Kidney epithelial cell (primary cell): ENCODE measurements around the gene AVPI1. TPM values are rescaled to one million over a fixed set of nuclear protein-coding genes. Genes with fewer than 3 reads are reported as not detected.

Source experiments
- DNase-seq: peaks from one replicate; pipeline ENCODE4 v3.0.0-alpha.2; 2010; ENCODE audit warnings: low read depth
- H3K27me3 ChIP-seq: 2 replicates; pipeline ENCODE4 v1.6.0; 2011; ENCODE audit warnings: low read length; ENCODE audit not compliant: control insufficient read depth, insufficient read depth
- H3K36me3 ChIP-seq: 2 replicates; pipeline ENCODE4 v1.5.1; 2011; ENCODE audit warnings: low read length; ENCODE audit not compliant: control insufficient read depth, insufficient read depth
- H3K4me3 ChIP-seq: 2 replicates; pipeline ENCODE4 v1.5.1; 2011; ENCODE audit warnings: low read depth, mild to moderate bottlenecking, control low read depth, low read length
- CTCF ChIP-seq: IDR thresholded peaks from 2 replicates; pipeline ENCODE4 v1.5.1; 2011; ENCODE audit warnings: mild to moderate bottlenecking, moderate library complexity, low read length, control low read depth, inconsistent platforms; ENCODE audit not compliant: insufficient read depth, poor library complexity, severe bottlenecking
- total RNA-seq: library from RNA; depleted of rRNA; stranded (reverse); fragments of >200 nt; gene quantifications from 2 replicates; pipeline ENCODE4 v1.2.3, GENCODE V29; 2015

The AVPI1 gene
- total RNA-seq, 1 donor from 2014 or later = 17.2 TPM

DNA sequence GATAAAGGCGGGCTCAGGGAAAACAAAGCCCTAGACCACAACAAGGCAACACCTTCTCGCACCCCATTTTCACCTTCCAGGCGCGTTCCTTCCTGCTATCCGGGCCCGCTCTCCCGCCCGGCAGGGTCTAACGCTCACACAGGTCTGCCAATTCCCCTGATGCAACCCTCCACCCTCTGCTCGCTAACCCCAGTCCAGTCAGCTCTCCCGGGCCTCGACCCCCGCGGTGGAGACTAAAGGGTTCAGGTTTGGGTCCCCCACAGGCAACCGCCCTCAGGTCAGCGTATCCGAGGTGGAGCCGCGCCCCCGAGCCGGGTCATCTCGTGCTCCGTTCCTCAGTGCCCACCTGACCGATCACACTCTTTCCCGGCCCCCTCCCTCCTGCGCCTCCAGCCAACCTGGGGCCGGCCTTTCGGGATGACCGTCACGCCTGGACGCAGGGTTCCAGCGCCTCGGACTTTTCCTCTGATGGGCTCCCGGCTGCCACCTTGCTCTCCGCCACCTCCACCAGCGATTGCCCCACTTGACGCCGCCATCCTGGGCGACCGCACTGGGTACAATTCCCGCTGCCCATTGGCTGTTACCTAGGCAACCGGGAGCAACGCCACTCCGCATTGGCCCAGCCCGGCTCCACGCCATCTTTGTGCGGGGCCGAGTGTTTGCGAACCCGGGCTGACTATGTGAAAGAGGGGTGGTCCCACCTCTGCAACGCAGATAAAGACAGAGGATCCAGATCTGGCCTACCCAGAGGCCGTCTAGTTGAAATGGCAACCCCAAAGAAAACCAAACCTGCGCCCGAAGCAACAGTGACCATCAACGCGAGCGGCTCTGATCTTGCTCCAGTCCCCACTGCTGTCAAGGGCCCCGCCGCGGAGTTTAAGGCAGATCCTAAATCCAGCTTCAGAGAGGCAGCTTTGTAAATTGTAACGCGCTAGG is 53.8 kb downstream of the AVPI1 start, which contains the start of gene MORN4:
Gene MORN4, minus strand, starts transcription at position 552 of the 936 bp plus-strand sequence. CDS start 13,847 bp downstream, outside the sequence.
- Histone ChIP-seq H3K4me3 (peak within 1 kb of the TSS; percentile 73), H3K27me3 (no peaks in the 10 kb centered on the region), H3K36me3 (no peaks in the 10 kb centered on the region)
- peak; percentile 55 for DNase-seq
- TF ChIP-seq CTCF = no peak

- Histone ChIP-seq H3K4me3 (no peak overlapping the region), H3K27me3 (no peaks in the 10 kb centered on the region), H3K36me3 (no peaks in the 10 kb centered on the region)
- no peak for TF ChIP-seq CTCF
- DNase-seq = no peak
Observed at GRCh38 chr10:97631098-97631497, 55.9 kb downstream of the AVPI1 start.

- DNase-seq = peak; percentile 54
Observed at GRCh38 chr10:97629289-97629688, 57.8 kb downstream of the AVPI1 start.

DNA sequence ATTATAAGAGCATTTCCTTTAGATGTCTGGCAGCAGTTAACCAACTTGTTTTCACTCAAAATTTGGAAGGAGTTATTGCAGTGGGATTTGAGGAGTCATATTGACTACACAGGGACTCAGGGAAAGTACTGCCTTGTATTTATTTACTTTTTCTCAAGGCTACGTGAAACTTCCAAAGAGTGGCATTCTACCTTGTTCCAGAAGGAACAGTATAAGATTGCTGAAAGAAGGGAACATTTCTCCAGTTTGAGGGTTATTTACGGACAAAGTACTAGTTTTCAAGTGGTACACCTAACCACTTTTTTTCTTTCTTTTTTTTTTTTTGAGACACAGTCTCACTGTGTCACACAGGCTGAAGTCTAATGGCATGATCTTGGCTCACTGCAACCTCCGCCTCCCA is 58.8 kb downstream of the AVPI1 start:
- no peak for DNase-seq
- no peak for TF ChIP-seq CTCF

More at GRCh38 chr10:97629289-97629688, 57.8 kb downstream of the AVPI1 start:
- no peak for TF ChIP-seq CTCF
- H3K27me3 ChIP-seq = no peaks in the 10 kb centered on the region
- H3K36me3 ChIP-seq = no peaks in the 10 kb centered on the region
- no peak overlapping the region for H3K4me3 ChIP-seq

GRCh38 chr10:97627731-97628130 is 59.3 kb downstream of the AVPI1 start:
- no peak for TF ChIP-seq CTCF
- Histone ChIP-seq H3K36me3 (no peaks in the 10 kb centered on the region), H3K27me3 (no peaks in the 10 kb centered on the region), H3K4me3 (no peak overlapping the region)
- DNase-seq = no peak

More for the DNA sequence above, 58.8 kb downstream of the AVPI1 start:
- no peaks in the 10 kb centered on the region for H3K36me3 ChIP-seq
- no peak overlapping the region for H3K4me3 ChIP-seq
- no peaks in the 10 kb centered on the region for H3K27me3 ChIP-seq

Other genes with a start within 250 kb of the AVPI1 start
- gene EXOSC1, start 241.2 kb downstream of the AVPI1 start, total RNA-seq = 43.2 and 48.9 TPM in 2 replicates
- 42.4 and 46.8 TPM in 2 replicates for gene ZDHHC16, start 241.1 kb downstream of the AVPI1 start, total RNA-seq
- 85.2 and 111 TPM in 2 replicates for gene MMS19, start 188.8 kb downstream of the AVPI1 start, total RNA-seq
- gene UBTD1, start 188.3 kb downstream of the AVPI1 start, total RNA-seq = 32.5 and 44.4 TPM in 2 replicates
- gene ANKRD2, start 114.5 kb downstream of the AVPI1 start, total RNA-seq = 0.08 TPM in 1 of 2 replicates, not detected in the other
- gene HOGA1, start 102.9 kb downstream of the AVPI1 start, total RNA-seq = 3.4 and 5.1 TPM in 2 replicates
- gene C10orf62, start 97.5 kb downstream of the AVPI1 start, total RNA-seq = not detected in 2 replicates
- 11.2 and 12.4 TPM in 2 replicates for gene MORN4, start 53.7 kb downstream of the AVPI1 start, total RNA-seq
- 37.6 and 38.3 TPM in 2 replicates for gene PI4K2A, start 46.6 kb downstream of the AVPI1 start, total RNA-seq
- gene MARVELD1, start 26.5 kb upstream of the AVPI1 start, total RNA-seq = 31.0 and 37.2 TPM in 2 replicates
- gene ZFYVE27, start 49.9 kb upstream of the AVPI1 start, total RNA-seq = 31.8 and 32.3 TPM in 2 replicates
- gene SFRP5, start 84.8 kb upstream of the AVPI1 start, total RNA-seq = not detected in 2 replicates
- gene GOLGA7B, start 162.6 kb upstream of the AVPI1 start, total RNA-seq = 1.2 and 2.7 TPM in 2 replicates